ENCODE data around the gene NTM.
"Not testable (repeated sequence)": the region's sequence is repeated elsewhere in the genome, so short reads cannot be mapped to it uniquely, and the experiment has no call there.

Gene NTM

GRCh38 chr11:131463649-131464425 is 93.4 kb downstream of the NTM start:
- DNase-seq (ENCODE audit: low spot score): peak; percentile 66

DNA sequence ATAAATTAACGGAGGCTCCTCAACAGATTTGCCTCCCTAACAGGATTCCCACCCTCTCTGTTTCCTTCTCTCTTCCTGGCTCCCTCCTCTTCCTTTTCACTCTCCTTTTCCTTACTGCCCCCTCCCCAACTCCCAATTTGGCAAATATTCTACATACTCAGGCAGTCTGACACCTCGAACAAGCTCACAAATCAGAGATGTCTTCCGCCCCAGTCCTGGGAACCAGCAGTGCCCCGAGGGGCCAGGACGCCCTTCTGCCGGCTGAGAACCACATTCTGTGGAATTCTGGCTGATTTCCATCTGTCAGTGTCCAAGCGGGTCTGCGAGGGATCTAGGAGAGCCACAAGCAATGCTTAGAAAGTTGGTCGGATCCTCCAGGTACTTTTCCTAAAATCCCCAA is 94.0 kb downstream of the NTM start:
- no peak for DNase-seq (ENCODE audit: low spot score)

GRCh38 chr11:131465039-131465438 is 94.6 kb downstream of the NTM start:
- no peak for DNase-seq (ENCODE audit: low spot score)

- DNase-seq (ENCODE audit: low spot score): no peak
These were observed 95.3 kb downstream of the NTM start for GRCh38 chr11:131465746-131466145.

- no peak for DNase-seq (ENCODE audit: low spot score)
These were observed 97.4 kb downstream of the NTM start for GRCh38 chr11:131467645-131468394.

DNA sequence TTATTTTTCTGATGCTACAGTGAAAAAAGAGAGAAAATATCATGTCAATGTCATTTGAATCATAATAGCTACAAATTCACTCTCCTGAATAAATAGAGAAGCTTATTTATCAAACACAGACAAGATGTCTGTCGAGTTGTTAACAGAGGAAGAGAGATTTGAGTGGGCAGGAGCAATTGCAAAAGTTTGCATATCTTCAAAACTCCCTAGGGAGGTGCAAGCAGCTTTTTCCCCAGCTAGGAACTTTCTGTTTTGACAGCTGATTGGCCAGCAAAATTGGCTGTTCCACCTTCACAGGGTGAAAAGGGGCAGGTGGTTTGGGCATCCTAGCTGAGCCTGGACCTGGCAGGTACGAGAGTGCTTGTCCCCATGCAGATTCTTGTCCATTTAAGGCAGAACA is 98.2 kb downstream of the NTM start:
- no peak for DNase-seq (ENCODE audit: low spot score)

DNA sequence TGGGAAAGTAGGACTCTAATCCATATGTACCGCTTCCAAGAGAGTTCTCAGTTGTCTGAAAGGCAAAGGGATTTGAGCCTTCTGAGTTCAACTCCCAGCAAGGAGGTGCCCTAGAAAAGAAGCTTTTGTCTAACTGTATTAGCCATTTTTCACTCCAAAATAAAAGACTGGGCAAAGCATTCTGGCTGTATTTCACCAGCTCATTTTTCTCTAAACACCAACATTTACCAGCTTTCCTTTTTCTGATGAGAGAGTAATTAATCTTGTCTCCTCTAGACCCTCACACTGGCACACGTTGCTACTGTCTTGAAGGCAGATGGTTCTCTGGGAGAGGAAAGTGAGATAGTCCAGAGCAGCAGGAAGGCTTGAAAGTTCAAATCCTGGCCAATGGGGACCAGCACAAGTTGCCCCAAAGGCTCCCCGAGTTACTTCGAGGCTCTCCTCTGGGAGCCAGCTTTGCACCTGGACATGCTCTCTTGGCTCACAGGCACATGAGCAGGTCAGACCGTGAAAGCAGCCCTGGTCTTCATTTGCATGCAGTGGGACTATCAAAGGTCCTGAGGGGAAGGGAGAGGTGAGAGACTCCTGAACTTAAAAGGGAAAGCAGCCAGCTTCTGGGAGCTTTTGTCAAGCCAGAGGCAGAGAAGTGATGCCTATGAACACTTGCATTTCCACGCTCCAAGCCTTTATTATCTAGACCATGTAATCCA is 100.0 kb downstream of the NTM start:
- no peak for DNase-seq (ENCODE audit: low spot score)

DNA sequence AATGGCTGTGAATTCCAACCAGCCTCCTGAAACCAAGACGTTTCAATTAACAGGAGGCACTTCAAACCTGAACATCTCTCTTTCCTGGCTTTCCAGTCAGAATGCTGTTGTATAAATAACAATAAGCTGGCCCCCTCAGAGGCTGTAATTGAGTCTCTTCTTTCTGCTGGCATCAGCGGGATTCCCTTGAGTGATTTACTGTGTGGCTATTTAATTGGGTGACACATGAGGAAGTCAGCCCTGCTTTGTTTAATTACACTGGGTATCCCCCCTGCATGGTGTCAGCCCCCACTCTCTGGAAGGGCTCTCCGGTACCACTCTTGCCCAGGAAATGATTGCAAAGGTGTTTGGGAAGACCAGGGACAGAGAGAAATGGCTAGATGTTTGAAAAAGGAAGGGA is 101.6 kb downstream of the NTM start:
- no peak for DNase-seq (ENCODE audit: low spot score)

DNA sequence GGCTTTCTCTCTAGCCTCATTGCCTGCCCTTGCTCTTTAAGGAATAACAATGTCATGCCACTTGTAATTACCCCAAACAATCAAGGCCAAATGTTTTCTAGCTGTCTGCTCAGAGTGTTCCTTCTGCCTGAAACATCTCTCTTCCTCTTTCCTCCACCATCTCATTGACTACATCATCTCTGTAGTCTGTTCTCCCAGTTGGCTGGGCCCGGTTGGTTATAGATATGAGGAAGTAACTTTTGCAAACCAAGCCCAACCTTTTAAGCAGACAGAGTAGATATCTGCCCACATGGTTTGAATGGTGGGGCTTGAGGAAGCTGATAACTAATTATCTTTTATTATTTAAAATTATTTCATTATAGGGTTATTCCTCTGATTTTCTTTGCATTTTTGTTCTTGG is 104.5 kb downstream of the NTM start:
- DNase-seq (ENCODE audit: low spot score): no peak

DNA sequence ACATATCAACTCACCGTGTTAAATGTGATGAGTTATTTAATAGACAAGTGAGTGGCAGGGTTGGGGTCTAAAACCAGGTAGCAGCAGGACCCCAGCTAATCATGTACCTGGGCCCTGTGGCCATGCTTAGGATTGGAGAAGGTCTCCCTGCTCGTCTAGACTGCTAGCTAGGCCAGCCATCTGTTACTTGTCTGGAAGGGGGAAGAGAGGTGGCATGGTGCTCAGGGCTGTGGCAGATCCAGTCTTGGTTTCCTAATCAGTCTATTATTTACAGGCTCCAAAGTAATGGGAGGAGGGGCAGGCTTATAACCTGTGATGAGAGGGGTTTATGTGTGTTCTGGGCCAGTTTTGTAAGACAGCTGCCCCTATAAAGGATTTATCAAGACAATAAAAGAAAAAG is 105.9 kb downstream of the NTM start:
- DNase-seq (ENCODE audit: low spot score): peak; percentile 67

- no peak for DNase-seq (ENCODE audit: low spot score)
These were observed 107.9 kb downstream of the NTM start for GRCh38 chr11:131478341-131478740.

DNA sequence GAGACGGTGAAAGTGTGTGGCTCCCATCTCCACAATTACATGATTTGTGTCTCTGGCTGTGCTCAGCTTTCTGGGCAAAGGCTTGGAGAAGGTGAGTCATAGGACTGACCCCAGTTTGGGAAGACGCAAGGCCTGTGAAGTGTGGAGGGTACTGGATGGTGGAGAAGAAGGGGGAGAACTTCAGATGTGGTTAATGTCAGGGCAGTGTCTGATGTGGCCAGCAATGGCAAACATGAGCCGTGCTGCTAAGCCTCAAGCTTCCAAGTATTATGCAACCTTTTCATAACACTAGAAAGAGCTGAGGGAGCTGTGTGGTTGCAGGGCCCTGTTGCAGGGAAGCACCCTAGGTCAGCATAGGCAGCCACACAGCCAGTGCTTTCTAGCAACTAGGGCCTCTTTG is 110.9 kb downstream of the NTM start:
- no peak for DNase-seq (ENCODE audit: low spot score)

DNA sequence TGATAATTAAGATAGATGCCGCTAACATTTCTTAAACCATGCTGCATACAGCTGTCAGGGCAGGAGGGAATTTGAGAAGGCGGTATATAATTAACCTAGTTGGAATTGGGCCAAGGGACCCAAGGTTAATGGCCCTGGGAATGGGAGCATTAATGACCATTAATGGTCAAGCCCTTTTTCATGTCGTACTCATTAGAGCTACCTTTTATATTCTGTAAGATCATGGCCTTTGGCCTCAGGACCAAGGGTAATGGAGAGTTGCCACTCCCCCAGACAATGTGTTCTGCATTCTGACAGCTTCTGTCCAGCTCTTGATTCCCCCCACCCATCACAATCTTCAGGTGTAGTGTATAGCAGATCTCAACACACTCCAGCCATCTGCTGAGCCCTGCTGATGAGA is 111.6 kb downstream of the NTM start:
- no peak for DNase-seq (ENCODE audit: low spot score)

GRCh38 chr11:131483453-131483852 is 113.0 kb downstream of the NTM start:
- DNase-seq (ENCODE audit: low spot score): no peak

- peak; percentile 40 for DNase-seq (ENCODE audit: low spot score)
These were observed 113.5 kb downstream of the NTM start for GRCh38 chr11:131483877-131484276.

- no peak for DNase-seq (ENCODE audit: low spot score)
These were observed 115.7 kb downstream of the NTM start for GRCh38 chr11:131486100-131486499.

DNA sequence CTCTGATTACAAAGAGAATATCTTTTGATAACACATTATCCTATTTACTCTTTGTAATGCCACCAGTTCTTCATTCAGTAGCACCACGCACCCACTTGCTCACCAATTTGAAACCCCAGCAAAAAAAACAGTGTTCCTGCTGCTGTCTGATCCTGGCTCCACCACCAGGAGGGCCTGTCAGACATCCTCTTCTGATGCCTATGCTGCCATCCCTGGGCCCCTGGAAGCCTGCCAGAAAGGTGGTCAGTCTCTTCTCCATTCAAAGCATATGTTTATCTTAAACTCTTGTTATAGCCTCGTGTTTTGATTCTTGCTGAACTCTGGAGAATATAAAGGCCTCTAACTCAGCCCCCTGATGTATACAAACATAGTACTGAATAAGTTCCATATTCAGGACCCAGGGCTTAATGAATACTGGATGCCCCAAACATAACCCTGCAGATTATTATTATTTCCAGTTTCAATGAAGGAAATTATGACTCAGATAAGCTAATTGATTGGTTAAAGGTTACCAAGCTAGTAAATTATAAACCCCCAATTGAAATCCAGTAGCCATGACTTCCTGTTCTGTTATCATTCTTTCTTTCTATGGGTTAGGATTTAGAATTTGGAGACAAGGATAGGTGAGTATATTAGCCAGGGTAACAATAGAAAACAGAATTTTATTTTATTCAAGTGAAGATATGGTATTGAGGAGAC is 116.7 kb downstream of the NTM start:
- DNase-seq (ENCODE audit: low spot score): no peak

DNA sequence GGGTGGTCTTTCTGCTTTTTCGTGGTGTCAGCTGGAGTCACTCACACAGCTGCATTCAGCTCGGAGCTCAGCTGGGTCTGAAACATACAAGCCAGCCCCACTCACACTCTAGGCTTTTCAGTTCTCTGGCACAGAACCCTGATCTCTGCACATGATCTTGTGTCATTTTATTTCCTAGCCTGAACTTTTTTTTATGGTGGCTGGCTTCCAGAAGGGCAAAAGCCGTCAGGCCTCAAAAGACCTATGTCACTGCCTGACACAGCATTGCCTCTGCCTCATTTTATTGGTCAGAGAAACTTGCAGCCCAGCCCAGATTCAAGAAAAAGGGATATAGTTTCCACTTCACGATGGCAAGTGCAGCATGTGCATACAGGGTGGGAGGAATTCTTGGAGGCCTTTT is 117.8 kb downstream of the NTM start:
- DNase-seq (ENCODE audit: low spot score): no peak

DNA sequence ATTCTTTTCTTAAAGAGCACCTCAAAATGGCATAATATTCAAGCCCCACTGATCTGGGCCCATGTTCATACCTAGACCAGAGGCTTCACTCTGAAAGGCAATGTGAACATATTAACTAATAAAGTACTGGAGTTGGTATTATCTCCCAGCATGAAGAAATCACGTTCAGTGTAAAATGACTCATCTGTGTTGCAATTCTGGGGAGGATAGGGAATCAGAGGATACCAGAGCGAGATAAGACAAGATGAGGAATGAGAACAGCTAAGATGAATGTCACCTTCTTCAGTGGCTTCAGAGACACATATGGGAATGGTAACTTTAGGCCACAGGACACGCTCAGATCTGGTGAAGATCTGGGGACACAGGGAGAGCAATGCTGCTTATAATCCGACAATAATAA is 121.1 kb downstream of the NTM start:
- DNase-seq (ENCODE audit: low spot score): no peak

DNA sequence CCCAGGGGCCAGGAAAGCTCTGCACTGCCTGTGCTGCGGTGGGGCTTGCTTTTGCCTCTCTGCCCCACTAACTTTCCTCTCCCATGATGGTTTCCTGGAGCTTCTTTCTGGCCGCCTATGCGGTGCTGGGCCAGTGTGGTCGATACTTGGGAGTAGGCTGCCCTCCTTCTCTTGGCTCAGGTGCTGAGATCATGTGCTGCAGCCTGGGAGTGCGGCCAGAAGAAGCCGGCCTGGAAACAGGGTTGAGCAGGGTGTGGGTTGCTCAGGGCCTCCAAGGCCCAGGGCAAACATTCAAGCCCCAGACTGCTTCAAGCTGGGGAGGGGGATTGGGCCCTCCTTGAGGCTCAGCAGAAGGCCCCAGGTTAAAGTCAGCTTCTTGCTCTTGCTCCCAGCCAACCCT is 125.0 kb downstream of the NTM start:
- no peak for DNase-seq (ENCODE audit: low spot score)

DNA sequence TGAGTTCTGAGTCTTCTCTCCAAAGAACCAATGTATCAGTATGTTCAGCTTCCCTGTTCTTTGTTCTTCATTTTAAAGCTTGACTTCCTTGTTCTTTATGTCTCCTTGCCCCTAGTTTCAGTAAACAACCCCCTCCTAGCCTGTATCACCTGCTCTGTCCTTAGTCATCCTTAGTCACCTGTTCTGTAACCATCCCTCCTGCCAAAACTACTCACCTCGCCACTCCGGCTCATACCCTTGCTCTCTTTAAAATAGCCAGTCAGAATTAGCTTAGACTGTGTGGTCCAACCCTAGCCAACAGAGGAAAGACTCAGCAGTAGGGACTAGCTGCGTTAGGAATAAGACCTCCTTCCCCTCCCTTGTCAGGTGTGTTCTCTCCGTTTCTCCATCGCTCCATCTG is 127.3 kb downstream of the NTM start:
- not testable (repeated sequence) for DNase-seq (ENCODE audit: low spot score)

DNA sequence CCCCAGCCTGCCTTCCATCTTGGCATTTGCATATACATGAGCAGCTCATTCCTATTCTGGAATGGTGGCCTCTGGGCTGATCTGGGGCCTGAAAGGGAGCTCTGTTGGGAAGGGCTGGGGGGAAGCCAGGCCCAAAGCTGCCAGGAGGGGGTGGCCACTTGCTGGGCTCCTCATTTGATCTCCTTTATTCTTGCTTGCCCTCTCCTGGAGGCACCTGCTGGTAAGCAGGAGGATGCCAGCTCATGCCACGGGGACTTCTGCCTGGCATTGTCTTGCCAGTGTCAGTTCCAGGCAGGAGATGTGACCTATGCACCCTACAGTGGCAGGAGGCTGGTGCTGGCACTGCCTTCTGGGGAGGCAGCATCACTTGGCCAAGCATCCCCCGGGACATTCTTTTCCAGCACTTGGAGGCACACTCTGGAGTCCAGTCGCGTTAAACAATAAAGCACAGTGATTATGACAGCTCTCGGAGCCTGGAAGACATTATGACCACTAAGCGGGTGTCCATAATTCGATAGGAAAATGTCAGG is 128.3 kb downstream of the NTM start:
- DNase-seq (ENCODE audit: low spot score): no peak
